Measurements from ENCODE around the gene RPUSD4.

RPUSD4 gene

GRCh38 chr11:126181939-126182730, 29.3 kb downstream of the RPUSD4 start:
- no peak for DNase-seq

GRCh38 chr11:126176853-126177470, 34.5 kb downstream of the RPUSD4 start:
- DNase-seq: no peak

GRCh38 chr11:126175393-126175792, 36.1 kb downstream of the RPUSD4 start:
- DNase-seq: no peak

- DNase-seq: no peak
Measured at GRCh38 chr11:126174816-126175215, 36.6 kb downstream of the RPUSD4 start.

- no peak for DNase-seq
Measured at GRCh38 chr11:126173257-126173656, 38.2 kb downstream of the RPUSD4 start.

- DNase-seq: no peak
Measured at GRCh38 chr11:126172596-126173038, 38.8 kb downstream of the RPUSD4 start.

- no peak for DNase-seq
Measured at GRCh38 chr11:126169291-126169690, 42.2 kb downstream of the RPUSD4 start.

GRCh38 chr11:126167488-126167887, 44.0 kb downstream of the RPUSD4 start:
- DNase-seq: no peak

- DNase-seq: no peak
Measured at GRCh38 chr11:126166413-126166812, 45.0 kb downstream of the RPUSD4 start.

GRCh38 chr11:126165757-126166156, 45.7 kb downstream of the RPUSD4 start:
- no peak for DNase-seq

GRCh38 chr11:126165311-126165720, 46.1 kb downstream of the RPUSD4 start:
- no peak for DNase-seq

- no peak for DNase-seq
Measured at GRCh38 chr11:126164781-126165180, 46.7 kb downstream of the RPUSD4 start.

- no peak for DNase-seq
Measured at GRCh38 chr11:126163779-126164178, 47.7 kb downstream of the RPUSD4 start.

GRCh38 chr11:126163074-126163700, 48.3 kb downstream of the RPUSD4 start:
- no peak for DNase-seq

- DNase-seq: no peak
Measured at GRCh38 chr11:126162306-126163030, 49.0 kb downstream of the RPUSD4 start.

- no peak for DNase-seq
Measured at GRCh38 chr11:126161023-126161391, 50.4 kb downstream of the RPUSD4 start.

- DNase-seq: no peak
Measured at GRCh38 chr11:126160345-126161022, 51.0 kb downstream of the RPUSD4 start.

GRCh38 chr11:126159719-126160344, 51.6 kb downstream of the RPUSD4 start:
- DNase-seq: no peak

- DNase-seq: no peak
Measured at GRCh38 chr11:126158054-126158791, 53.2 kb downstream of the RPUSD4 start.

- no peak for DNase-seq
Measured at GRCh38 chr11:126157326-126158030, 54.0 kb downstream of the RPUSD4 start.

- no peak for DNase-seq
Measured at GRCh38 chr11:126156814-126157213, 54.6 kb downstream of the RPUSD4 start.

Data from CD4-positive, alpha-beta T cell treated with Interleukin-6 for 4 hours (primary cell).